Stimulated activated naive CD8-positive, alpha-beta T cell treated with anti-CD3 and anti-CD28 coated beads, Interleukin-15, Interleukin-2, amounts not matched to agents 100 ng/mL and 50 ng/mL, for 24 hours (primary cell): ENCODE results near the gene LIPC.

Source experiments
- H3K27ac Mint-ChIP-seq: one replicate; pipeline ENCODE4 v1.8.0; 2021; ENCODE audit warnings: mild to moderate bottlenecking, mixed read lengths
- H3K27me3 Mint-ChIP-seq: one replicate; pipeline ENCODE4 v1.8.0; 2021; ENCODE audit warnings: mixed read lengths
- H3K36me3 Mint-ChIP-seq: one replicate; pipeline ENCODE4 v1.8.0; 2021; ENCODE audit warnings: low read depth, mixed read lengths
- H3K4me1 Mint-ChIP-seq: one replicate; pipeline ENCODE4 v1.8.0; 2021; ENCODE audit warnings: low read depth, mixed read lengths
- H3K4me3 Mint-ChIP-seq: one replicate; pipeline ENCODE4 v1.8.0; 2021; ENCODE audit warnings: mild to moderate bottlenecking, mixed read lengths
- H3K9me3 Mint-ChIP-seq: one replicate; pipeline ENCODE4 v1.8.0; 2021; ENCODE audit warnings: mixed read lengths

The LIPC gene

DNA sequence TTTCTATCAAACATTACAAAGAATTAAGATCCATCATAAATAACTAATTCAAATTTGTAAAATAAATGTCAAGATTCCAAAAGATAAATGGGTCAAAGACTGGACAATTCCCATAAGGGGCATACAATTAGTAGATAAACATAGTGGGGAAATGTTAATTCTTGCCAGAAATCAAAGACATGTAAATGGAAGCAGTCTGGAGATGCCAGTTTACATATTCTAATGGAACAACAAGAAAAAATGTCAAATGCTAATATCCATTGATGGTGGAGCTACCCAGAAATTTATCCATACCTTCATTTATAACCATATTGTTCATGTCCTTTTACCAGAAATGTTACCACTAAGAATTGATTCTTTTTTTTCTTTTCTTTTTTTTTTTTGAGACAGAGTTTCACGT is 13.7 kb upstream of the LIPC start:
- Mint-ChIP-seq H3K9me3 (peaks cover 4% of the 10 kb centered on the region), H3K4me3 (no peak overlapping the region), H3K36me3 (no peaks in the 10 kb centered on the region), H3K27ac (no peak overlapping the region), H3K4me1 (peaks cover 21% of the 10 kb centered on the region), H3K27me3 (no peaks in the 10 kb centered on the region)

DNA sequence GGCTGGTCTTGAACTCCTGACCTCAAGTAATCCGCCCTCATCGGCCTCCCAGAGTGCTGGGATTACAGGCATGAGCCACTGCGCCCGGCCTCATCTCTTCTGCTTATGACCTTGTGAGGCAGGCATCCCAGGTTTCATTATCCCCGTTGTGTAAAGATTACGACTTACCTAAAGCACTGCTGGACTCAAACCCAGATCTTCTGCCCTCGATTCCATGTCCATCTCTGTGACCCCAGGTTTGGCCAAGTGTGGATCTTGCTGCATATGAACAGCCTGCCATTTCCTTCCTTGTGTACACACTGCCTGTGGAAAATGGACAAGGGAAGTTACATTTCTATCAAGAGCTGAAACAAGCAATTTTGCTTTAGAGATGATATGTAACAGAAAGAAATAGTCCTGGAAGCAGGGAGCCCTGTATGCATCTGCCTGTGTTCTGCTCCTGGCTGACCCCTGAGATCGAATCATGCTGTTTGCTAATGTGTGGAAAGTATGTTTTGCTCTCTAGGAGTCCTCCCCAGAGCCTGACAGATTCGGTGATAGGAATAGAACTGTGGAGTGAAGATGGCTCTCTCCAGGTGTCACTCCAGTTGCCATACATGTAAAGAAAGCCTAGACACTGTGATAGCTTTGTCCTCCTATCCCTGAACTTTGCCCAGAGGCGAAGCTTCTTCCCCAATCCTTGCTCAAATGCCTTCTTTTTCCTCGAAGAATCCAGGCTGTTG is 11.8 kb upstream of the LIPC start:
- H3K9me3 Mint-ChIP-seq, result peaks cover 4% of the 10 kb centered on the region
- H3K4me1 Mint-ChIP-seq, result peaks cover 21% of the 10 kb centered on the region
- no peaks in the 10 kb centered on the region for H3K36me3 Mint-ChIP-seq
- H3K4me3 Mint-ChIP-seq, result no peak overlapping the region
- H3K27ac Mint-ChIP-seq, result no peak overlapping the region
- no peaks in the 10 kb centered on the region for H3K27me3 Mint-ChIP-seq

DNA sequence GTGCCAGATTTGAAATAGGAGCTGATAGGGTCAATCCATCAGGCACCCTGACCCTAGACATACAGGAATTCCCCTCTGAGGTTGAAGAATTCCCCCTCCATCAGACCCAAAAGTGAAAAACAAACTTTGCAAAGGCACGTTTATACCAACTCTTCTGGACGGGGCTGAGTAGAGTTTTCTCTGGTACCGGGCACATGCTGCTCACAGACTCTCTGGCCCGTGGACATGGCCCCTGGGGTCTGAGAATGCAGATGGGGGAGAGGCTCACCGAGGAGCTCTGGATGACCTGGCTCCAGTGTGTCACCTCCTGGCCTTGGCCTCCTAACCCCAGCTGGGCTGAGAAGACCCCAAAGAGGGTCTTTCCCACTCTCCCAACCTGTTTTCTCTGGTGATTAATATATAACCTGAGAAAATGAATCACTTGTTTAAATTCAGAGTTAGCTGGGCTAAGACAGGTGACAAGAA is 11.2 kb upstream of the LIPC start:
- Mint-ChIP-seq H3K4me3 (no peak overlapping the region), H3K27ac (no peak overlapping the region), H3K27me3 (no peaks in the 10 kb centered on the region), H3K4me1 (peaks cover 21% of the 10 kb centered on the region), H3K9me3 (peaks cover 4% of the 10 kb centered on the region), H3K36me3 (no peaks in the 10 kb centered on the region)

DNA sequence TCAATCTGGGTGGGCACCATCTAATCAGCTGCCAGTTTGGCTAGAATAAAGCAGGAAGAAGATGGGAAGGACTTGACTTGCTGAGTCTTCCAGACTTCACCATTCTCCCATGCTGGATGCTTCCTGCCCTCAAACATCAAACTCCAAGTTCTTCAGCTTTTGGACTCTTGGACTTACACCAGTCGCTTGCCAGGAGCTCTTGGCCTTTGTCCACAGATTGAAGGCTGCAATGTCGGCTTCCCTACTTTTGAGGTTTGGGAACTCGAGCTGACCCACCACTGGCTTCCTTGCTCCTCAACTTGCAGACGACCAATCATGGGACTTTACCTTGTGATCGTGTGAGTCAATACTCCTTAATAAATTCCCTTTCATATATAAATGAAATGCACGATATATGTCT is 8.6 kb upstream of the LIPC start:
- no peak overlapping the region for H3K27ac Mint-ChIP-seq
- no peaks in the 10 kb centered on the region for H3K9me3 Mint-ChIP-seq
- no peaks in the 10 kb centered on the region for H3K27me3 Mint-ChIP-seq
- peaks cover 21% of the 10 kb centered on the region for H3K4me1 Mint-ChIP-seq
- H3K4me3 Mint-ChIP-seq, result no peak overlapping the region
- H3K36me3 Mint-ChIP-seq, result no peaks in the 10 kb centered on the region

DNA sequence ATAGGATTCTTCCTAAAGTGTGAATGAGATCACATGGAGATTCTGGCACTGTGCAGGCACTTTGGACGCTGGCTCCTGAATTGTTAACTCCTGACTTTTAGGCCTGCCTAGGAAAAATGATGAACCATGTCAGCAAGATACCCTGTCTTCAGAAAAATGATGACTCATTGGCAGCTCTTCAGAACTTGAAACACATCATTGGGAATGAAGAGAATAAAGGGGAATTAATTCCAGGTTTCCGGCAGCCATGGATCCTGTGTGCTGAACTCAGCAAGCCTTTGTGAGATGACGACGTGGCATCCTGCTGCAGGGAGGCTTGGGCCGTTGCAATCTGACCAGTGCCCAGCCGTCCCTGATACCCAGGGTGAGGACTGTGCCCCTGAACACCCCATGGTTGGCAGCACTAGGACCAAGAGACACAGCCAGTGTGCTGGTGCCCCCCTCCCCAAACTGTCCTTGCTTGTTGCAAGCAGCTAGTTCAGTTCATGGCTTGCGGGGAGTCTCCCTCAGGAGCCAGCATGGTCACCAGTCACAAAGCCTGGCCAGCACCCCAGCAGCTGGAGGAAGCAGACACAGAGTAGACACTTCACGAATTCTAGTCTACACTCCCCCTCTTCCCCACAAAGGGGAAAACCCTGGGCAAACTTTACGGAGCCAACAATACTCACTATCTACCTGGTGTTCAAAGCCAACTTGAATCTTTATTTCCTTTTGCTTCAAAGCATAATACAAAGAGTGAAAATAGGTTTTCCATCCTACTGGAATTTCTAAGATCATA is 7.8 kb upstream of the LIPC start:
- no peaks in the 10 kb centered on the region for H3K36me3 Mint-ChIP-seq
- no peaks in the 10 kb centered on the region for H3K27me3 Mint-ChIP-seq
- H3K4me3 Mint-ChIP-seq, result no peak overlapping the region
- H3K27ac Mint-ChIP-seq, result no peak overlapping the region
- no peaks in the 10 kb centered on the region for H3K9me3 Mint-ChIP-seq
- H3K4me1 Mint-ChIP-seq, result peaks cover 21% of the 10 kb centered on the region

DNA sequence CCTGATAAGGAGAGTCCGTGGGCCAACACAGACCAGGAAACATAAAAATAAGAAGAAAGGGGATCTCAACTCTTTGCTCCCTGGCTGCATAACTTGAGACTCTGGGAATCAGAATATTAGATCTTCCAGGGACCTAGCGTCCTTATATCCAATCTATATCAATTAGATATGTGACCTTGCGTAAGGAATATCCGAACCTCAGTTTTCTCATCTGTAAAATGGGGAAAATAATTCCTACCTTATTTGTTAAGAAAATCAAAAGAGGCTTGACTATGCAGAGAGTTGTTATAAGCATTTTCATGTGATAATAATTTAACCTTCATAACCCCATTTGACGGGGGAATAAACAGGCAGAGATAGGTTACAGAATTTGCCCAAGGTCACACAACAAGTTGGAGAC is 7.1 kb upstream of the LIPC start:
- no peak overlapping the region for H3K27ac Mint-ChIP-seq
- no peak overlapping the region for H3K4me3 Mint-ChIP-seq
- no peaks in the 10 kb centered on the region for H3K9me3 Mint-ChIP-seq
- peaks cover 20% of the 10 kb centered on the region for H3K4me1 Mint-ChIP-seq
- no peaks in the 10 kb centered on the region for H3K27me3 Mint-ChIP-seq
- H3K36me3 Mint-ChIP-seq, result no peaks in the 10 kb centered on the region

DNA sequence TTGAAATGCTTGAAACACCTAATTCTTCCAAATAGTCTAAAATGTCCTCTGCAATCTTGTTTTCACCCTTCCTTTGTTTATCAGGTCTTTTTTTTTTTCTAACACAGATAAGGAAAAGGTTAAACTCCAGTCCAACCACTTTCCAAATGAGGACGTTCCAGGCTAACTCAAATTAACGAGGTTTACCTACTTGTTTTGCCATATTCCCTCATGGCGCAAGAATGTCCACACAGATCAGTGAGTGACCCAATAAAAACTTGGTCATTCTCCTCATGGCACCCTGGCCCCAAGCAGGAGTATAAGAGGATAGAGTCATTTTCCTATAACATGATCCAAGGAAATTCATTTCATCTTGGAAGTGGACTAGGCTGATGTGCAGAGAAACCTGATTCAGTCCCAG is 6.6 kb upstream of the LIPC start:
- no peaks in the 10 kb centered on the region for H3K9me3 Mint-ChIP-seq
- no peak overlapping the region for H3K27ac Mint-ChIP-seq
- no peaks in the 10 kb centered on the region for H3K36me3 Mint-ChIP-seq
- H3K4me3 Mint-ChIP-seq, result no peak overlapping the region
- H3K27me3 Mint-ChIP-seq, result no peaks in the 10 kb centered on the region
- peaks cover 16% of the 10 kb centered on the region for H3K4me1 Mint-ChIP-seq

DNA sequence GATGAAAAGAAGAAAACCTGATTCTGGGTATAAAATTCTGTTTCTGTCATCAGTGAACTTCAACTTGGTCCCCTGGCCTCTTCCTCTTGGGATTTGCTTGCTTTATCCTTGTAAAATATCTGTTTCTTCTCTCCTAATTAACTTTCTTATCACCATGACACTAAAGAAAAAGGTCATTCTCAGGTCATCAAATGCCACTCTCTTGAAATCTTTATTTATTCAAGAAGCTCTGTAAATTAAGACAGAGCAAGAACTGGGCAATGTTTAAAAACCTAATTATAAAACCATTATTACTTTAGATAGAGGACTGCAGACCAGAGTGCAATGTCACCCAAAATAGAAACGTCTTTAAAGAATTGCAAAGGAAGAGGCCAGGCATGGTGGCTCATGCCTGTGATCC is 6.0 kb upstream of the LIPC start:
- H3K27me3 Mint-ChIP-seq, result no peaks in the 10 kb centered on the region
- H3K27ac Mint-ChIP-seq, result no peak overlapping the region
- H3K4me1 Mint-ChIP-seq, result peaks cover 9% of the 10 kb centered on the region
- H3K4me3 Mint-ChIP-seq, result no peak overlapping the region
- H3K9me3 Mint-ChIP-seq, result no peaks in the 10 kb centered on the region
- H3K36me3 Mint-ChIP-seq, result no peaks in the 10 kb centered on the region

DNA sequence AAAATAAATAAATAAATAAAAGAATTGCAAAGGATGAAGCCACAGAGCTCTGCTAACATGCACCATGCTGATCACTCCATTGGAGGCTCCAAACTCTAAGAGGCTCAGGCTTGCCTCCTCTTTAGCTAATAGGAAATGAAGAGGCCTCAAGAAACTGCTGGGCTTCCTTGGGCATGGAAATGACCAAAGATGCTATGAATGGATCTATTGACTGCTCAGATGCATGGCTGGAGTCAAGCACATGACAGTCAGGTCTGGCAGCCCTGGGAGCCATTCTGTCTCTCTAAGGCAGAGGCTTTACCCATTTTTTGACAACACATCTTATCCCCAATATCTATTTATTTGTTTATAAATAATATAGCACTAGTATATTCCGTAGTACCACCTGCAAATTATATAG is 5.3 kb upstream of the LIPC start:
- no peaks in the 10 kb centered on the region for H3K27me3 Mint-ChIP-seq
- H3K4me3 Mint-ChIP-seq, result no peak overlapping the region
- H3K36me3 Mint-ChIP-seq, result no peaks in the 10 kb centered on the region
- no peak overlapping the region for H3K27ac Mint-ChIP-seq
- H3K4me1 Mint-ChIP-seq, result peaks cover 3% of the 10 kb centered on the region
- H3K9me3 Mint-ChIP-seq, result no peaks in the 10 kb centered on the region

DNA sequence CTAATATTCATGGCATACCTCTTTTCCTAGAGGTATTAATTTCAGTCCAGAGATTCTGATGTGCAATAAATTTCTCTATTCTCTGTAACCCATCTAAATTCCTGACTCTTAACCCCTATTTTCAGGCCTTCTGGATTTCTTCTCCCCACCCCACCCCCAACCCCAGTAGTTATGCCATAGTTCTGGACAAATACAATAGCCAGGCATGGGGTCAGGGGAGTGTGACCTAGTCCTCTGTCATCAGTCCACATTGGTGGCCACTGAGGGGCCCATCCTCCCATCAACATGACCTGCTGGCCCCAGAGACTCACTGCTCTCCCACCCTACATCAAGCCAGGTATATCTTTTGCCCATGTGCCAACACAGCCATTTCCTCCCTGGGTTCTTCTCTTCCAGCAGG is 3.8 kb upstream of the LIPC start:
- no peaks in the 10 kb centered on the region for H3K36me3 Mint-ChIP-seq
- no peaks in the 10 kb centered on the region for H3K27me3 Mint-ChIP-seq
- H3K9me3 Mint-ChIP-seq, result no peaks in the 10 kb centered on the region
- H3K27ac Mint-ChIP-seq, result no peak overlapping the region
- no peaks in the 10 kb centered on the region for H3K4me1 Mint-ChIP-seq
- H3K4me3 Mint-ChIP-seq, result no peak overlapping the region

DNA sequence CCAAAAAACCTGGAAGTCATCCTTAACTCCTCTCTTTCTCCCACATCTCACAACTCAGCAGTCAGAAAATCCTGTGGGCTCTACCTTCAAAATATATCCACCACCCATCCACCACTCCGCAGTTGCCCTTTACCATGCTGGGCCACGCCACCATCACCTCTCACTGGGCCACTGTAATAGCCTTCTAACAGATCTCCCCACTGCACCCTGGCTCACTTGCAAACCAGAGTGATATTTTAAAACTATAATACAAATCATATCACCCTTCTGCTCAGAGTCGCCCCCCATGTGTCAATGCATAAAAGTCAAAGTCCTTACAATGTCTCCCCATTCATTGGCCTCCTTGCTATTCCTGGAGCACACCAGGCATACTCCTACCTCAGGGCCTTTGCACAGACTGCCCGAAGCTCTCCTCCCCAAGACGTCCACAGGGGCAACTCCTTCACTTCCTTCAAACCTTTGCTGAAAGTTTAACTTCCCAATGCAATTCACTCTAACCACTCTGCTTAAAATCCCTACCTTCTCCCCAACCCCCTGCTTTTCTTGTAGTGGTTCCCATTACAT is 1.5 kb upstream of the LIPC start:
- no peaks in the 10 kb centered on the region for H3K36me3 Mint-ChIP-seq
- H3K9me3 Mint-ChIP-seq, result no peaks in the 10 kb centered on the region
- H3K27me3 Mint-ChIP-seq, result no peaks in the 10 kb centered on the region
- H3K4me3 Mint-ChIP-seq, result no peak overlapping the region
- no peak overlapping the region for H3K27ac Mint-ChIP-seq
- H3K4me1 Mint-ChIP-seq, result no peaks in the 10 kb centered on the region

DNA sequence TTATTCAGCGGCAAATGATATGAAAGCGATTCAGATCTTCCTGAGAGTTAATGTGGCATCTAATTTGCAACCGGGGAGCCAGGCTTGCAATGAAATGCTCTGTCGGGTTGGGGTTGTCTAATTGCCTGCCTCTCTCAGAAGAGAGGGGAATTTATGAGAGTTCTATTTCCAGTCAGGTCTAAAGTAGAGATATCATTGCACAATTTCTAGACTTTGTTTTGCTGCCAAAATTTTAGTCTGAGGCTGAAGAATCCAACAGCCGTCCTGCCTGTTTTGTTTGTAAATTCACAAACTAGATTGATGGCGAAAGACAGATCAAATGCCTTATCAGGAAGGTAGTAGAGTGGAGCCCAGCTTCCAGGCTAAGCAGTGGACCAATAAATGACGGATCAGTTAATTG is 610 bp downstream of the LIPC start:
- Mint-ChIP-seq H3K9me3 (no peaks in the 10 kb centered on the region), H3K36me3 (no peaks in the 10 kb centered on the region), H3K4me1 (no peaks in the 10 kb centered on the region), H3K4me3 (no peak overlapping the region), H3K27me3 (no peaks in the 10 kb centered on the region), H3K27ac (no peak overlapping the region)

DNA sequence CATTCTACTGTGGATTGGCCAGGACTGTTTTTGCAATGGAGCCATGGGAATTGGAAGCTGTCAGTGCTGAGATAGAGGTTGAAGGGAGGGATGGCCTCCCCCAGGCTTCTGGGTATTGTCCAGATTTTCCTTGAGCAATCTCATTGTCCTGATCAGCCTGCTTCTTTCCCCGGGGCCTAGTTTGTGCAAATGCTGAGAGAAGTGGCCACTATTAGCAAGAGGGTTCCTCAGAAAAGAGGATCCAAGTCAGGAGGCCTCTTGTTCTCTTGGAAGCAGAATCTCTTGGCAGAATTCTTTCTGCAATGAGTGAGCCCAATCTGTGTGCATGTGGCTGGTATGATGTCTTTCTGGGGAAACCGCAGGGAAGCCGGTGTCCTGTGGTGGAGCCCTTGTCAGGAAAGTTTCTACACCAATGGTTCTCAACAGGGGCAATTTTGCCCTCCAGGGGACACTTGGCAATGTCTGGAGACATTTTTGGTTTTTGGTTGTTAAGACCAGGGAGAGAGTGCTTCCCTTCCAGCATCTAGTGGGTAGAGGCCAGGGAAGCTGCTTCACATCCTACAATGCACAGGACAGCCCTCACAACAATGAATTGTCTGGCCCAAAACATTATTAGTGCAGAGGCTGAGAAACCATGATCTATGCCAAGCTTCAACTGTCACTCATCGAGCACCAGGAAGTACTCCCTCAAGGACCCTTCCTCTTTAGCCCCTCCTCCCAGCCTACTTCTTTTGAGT is 2.0 kb downstream of the LIPC start:
- Mint-ChIP-seq H3K27ac (no peak overlapping the region), H3K4me3 (no peak overlapping the region), H3K4me1 (no peaks in the 10 kb centered on the region), H3K36me3 (no peaks in the 10 kb centered on the region), H3K9me3 (no peaks in the 10 kb centered on the region), H3K27me3 (no peaks in the 10 kb centered on the region)

DNA sequence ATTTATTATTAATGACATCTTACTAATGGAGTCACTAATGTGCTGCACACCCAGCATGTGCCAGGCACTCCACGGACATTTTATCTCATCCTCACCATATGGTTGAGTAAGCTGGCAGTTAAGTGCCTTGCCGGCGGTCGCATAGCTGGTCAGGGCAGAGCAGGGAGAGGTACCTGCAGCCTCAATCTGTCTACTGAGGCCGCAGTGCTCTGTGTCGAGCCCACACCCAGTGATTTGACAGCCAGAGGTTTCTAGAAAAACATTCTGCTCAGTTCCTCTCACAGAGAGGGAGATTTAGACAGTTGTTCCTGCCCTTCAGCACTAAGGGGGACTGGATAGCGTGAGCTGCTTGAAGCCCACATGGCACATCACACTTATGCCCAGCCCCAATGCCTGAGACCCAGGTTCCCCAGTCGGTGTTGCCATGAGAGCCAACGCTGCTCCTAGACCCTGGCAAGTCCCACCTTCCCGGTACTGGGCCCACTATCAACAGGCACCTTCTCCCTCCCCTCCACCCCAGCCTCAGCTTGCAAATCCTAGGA is 2.6 kb downstream of the LIPC start:
- H3K4me3 Mint-ChIP-seq, result no peak overlapping the region
- no peaks in the 10 kb centered on the region for H3K9me3 Mint-ChIP-seq
- H3K36me3 Mint-ChIP-seq, result no peaks in the 10 kb centered on the region
- H3K4me1 Mint-ChIP-seq, result no peaks in the 10 kb centered on the region
- no peaks in the 10 kb centered on the region for H3K27me3 Mint-ChIP-seq
- no peak overlapping the region for H3K27ac Mint-ChIP-seq

DNA sequence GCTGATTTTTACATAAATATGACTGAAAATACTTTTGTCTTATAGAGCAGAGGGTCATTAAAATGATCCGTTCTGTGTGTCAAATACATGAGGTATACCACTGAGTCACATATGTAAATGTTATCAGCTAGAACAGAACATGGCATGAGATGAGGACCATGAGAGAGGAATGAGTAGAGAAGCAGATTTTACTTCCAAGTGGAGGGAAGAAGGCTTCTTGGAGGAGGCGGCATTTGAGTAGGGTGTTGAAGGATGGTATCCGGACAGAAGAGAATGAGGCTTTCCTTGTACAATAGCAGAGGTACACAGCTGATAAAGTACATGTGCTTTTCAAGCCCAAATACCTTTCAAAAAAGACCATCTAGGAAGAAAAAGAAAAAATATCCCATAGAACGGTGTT is 4.8 kb downstream of the LIPC start:
- H3K27me3 Mint-ChIP-seq, result no peaks in the 10 kb centered on the region
- peaks cover 20% of the 10 kb centered on the region for H3K4me1 Mint-ChIP-seq
- H3K4me3 Mint-ChIP-seq, result no peak overlapping the region
- no peaks in the 10 kb centered on the region for H3K9me3 Mint-ChIP-seq
- no peaks in the 10 kb centered on the region for H3K36me3 Mint-ChIP-seq
- H3K27ac Mint-ChIP-seq, result no peak overlapping the region
